IMR-90 (cell line): ENCODE data around the gene HLA-DOA. TPM values are rescaled to one million over a fixed set of nuclear protein-coding genes. Genes with fewer than 3 reads are reported as not detected.

Experiments used
- ATAC-seq: fragments of 200-7000 bp; cut with Tn5 transposase; 2 replicates; pipeline ENCODE4 v1.9.1; 2020; ENCODE audit warnings: low read depth, mild to moderate bottlenecking, moderate library complexity
- BruUV-seq: library from RNA; stranded (reverse); fragments of 400-500 nt; replicated peaks from 2 replicates; lab custom pipeline; 2021; lab: Mats Ljungman, UMichigan
- CTCF ChIA-PET: fragments of 300-600 bp; formaldehyde crosslinking; extraction: SDS; loops from one replicate; lab custom pipeline; 2021; ENCODE audit warnings: antibody characterized with exemption; lab: Yijun Ruan, JAX
- POLR2A ChIA-PET: fragments of 300-600 bp; sonication (Branson Sonifier 250); formaldehyde crosslinking; loops from one replicate; lab custom pipeline; 2022; ENCODE audit warnings: antibody characterized with exemption; ENCODE audit not compliant: unreplicated experiment; lab: Charles Lee
- DNase-seq: peaks from one replicate; pipeline ENCODE4 v3.0.0; 2013
- H2AFZ ChIP-seq: replicated peaks from 2 replicates; pipeline ENCODE3; 2013; ENCODE audit warnings: low read length, mild to moderate bottlenecking; ENCODE audit not compliant: poor library complexity
- H2AK5ac ChIP-seq: 2 replicates; pipeline ENCODE4 v1.6.1; 2013; ENCODE audit warnings: low read depth, low read length, inconsistent platforms
- H2AK9ac ChIP-seq: replicated peaks from 2 replicates; pipeline ENCODE3; 2013; ENCODE audit warnings: mild to moderate bottlenecking, low read depth, low read length, moderate library complexity; ENCODE audit not compliant: poor library complexity
- H2BK120ac ChIP-seq: 2 replicates; pipeline ENCODE4 v1.6.1; 2013; ENCODE audit warnings: low read depth, low read length, inconsistent platforms
- H2BK15ac ChIP-seq: 3 replicates; pipeline ENCODE4 v1.6.1; 2013; ENCODE audit warnings: low read depth, low read length, inconsistent platforms
- H2BK20ac ChIP-seq: 2 replicates; pipeline ENCODE4 v1.6.1; 2013; ENCODE audit warnings: low read depth, mild to moderate bottlenecking, inconsistent platforms, low read length, moderate library complexity
- H2BK5ac ChIP-seq: 2 replicates; pipeline ENCODE4 v1.6.1; 2013; ENCODE audit warnings: mild to moderate bottlenecking, low read depth, low read length, inconsistent platforms; ENCODE audit not compliant: poor library complexity, severe bottlenecking
- H3K14ac ChIP-seq: replicated peaks from 2 replicates; pipeline ENCODE4 v1.6.1; 2013; ENCODE audit warnings: low read depth, low read length, inconsistent platforms
- H3K18ac ChIP-seq: 2 replicates; pipeline ENCODE4 v1.6.1; 2013; ENCODE audit warnings: low read depth, low read length, control low read depth
- H3K23ac ChIP-seq: 2 replicates; pipeline ENCODE4 v1.6.1; 2013; ENCODE audit warnings: low read depth, low read length, inconsistent platforms
- H3K27ac ChIP-seq: 2 replicates; pipeline ENCODE4 v1.5.1; 2013; ENCODE audit warnings: mild to moderate bottlenecking, control low read depth, low read length; ENCODE audit not compliant: insufficient read depth
- H3K27me3 ChIP-seq: 2 replicates; pipeline ENCODE4 v1.6.1; 2013; ENCODE audit warnings: low read length; ENCODE audit not compliant: control insufficient read depth, insufficient read depth
- H3K36me3 ChIP-seq: 2 replicates; pipeline ENCODE4 v1.6.1; 2013; ENCODE audit warnings: low read length, mixed read lengths; ENCODE audit not compliant: control insufficient read depth, insufficient read depth
- H3K4ac ChIP-seq: 2 replicates; pipeline ENCODE4 v1.6.1; 2013; ENCODE audit warnings: low read depth, low read length, inconsistent platforms
- H3K4me1 ChIP-seq: 2 replicates; pipeline ENCODE4 v1.6.1; 2013; ENCODE audit warnings: low read length, mixed read lengths; ENCODE audit not compliant: control insufficient read depth, insufficient read depth
- H3K4me2 ChIP-seq: 2 replicates; pipeline ENCODE4 v1.6.1; 2013; ENCODE audit warnings: low read depth, mild to moderate bottlenecking, control low read depth, low read length, moderate library complexity
- H3K4me3 ChIP-seq: 2 replicates; pipeline ENCODE4 v1.5.1; 2013; ENCODE audit warnings: low read depth, mild to moderate bottlenecking, control low read depth, low read length, moderate library complexity; ENCODE audit not compliant: insufficient read depth
- H3K56ac ChIP-seq: 2 replicates; pipeline ENCODE4 v1.6.1; 2013; ENCODE audit warnings: low read length, inconsistent platforms; ENCODE audit not compliant: insufficient read depth; ENCODE audit errors: extremely low read depth
- H3K79me1 ChIP-seq, 2 experiments: 2 replicates each; pipeline ENCODE4 v1.6.1; 2013; ENCODE audit warnings: low read length in 2 of 2, inconsistent platforms in 1 of 2, low read depth in 1 of 2
- H3K9ac ChIP-seq: 2 replicates; pipeline ENCODE4 v1.6.1; 2013; ENCODE audit warnings: low read depth, low read length, control low read depth
- H3K9me1 ChIP-seq: 2 replicates; pipeline ENCODE4 v1.6.1; 2013; ENCODE audit warnings: low read length, inconsistent platforms; ENCODE audit not compliant: insufficient read depth
- H3K9me3 ChIP-seq: 2 replicates; pipeline ENCODE4 v1.6.1; 2013; ENCODE audit warnings: low read length; ENCODE audit not compliant: control insufficient read depth, insufficient read depth
- H4K20me1 ChIP-seq: 2 replicates; pipeline ENCODE4 v1.6.1; 2013; ENCODE audit warnings: low read length, inconsistent platforms; ENCODE audit not compliant: insufficient read depth
- H4K5ac ChIP-seq: 2 replicates; pipeline ENCODE4 v1.6.1; 2013; ENCODE audit warnings: mild to moderate bottlenecking, low read depth, low read length, control low read depth
- H4K8ac ChIP-seq, 2 experiments: 2 replicates each; pipeline ENCODE4 v1.6.1; 2013; ENCODE audit warnings: low read depth in 2 of 2, low read length in 2 of 2, control low read depth in 1 of 2, inconsistent platforms in 1 of 2
- H4K91ac ChIP-seq: 2 replicates; pipeline ENCODE4 v1.6.1; 2013; ENCODE audit warnings: low read depth, low read length, inconsistent platforms; ENCODE audit not compliant: insufficient read depth
- BHLHE40 ChIP-seq: fragments of 150-350 bp; IDR thresholded peaks from 2 replicates; pipeline ENCODE4 v1.6.1; 2016; ENCODE audit warnings: mild to moderate bottlenecking, low read depth, low read length
- CEBPB ChIP-seq: IDR thresholded peaks from 2 replicates; pipeline ENCODE4 v1.6.1; 2012; ENCODE audit warnings: low read depth, low read length, improper control_type of control experiment
- CHD1 ChIP-seq: IDR thresholded peaks from 2 replicates; pipeline ENCODE4 v1.6.1; 2012; ENCODE audit warnings: low read depth, low read length, improper control_type of control experiment
- CTCF ChIP-seq: conservative IDR thresholded peaks from 2 replicates; pipeline ENCODE4 v1.5.1; 2012; ENCODE audit warnings: mild to moderate bottlenecking, low read depth, low read length, improper control_type of control experiment
- FOS ChIP-seq: fragments of 150-350 bp; IDR thresholded peaks from 2 replicates; pipeline ENCODE4 v1.6.1; 2016; ENCODE audit warnings: low read depth, low read length
- MAFK ChIP-seq: IDR thresholded peaks from 2 replicates; pipeline ENCODE4 v1.6.1; 2012; ENCODE audit warnings: low read depth, low read length, improper control_type of control experiment
- MAZ ChIP-seq: IDR thresholded peaks from 2 replicates; pipeline ENCODE4 v1.6.1; 2012; ENCODE audit warnings: low read depth, mild to moderate bottlenecking, low read length, improper control_type of control experiment, moderate library complexity, borderline replicate concordance
- MXI1 ChIP-seq: IDR thresholded peaks from 2 replicates; pipeline ENCODE4 v1.6.1; 2012; ENCODE audit warnings: low read depth, mild to moderate bottlenecking, low read length, moderate library complexity, borderline replicate concordance
- NFE2L2 ChIP-seq: fragments of 150-350 bp; IDR thresholded peaks from 2 replicates; pipeline ENCODE4 v1.6.1; 2016; ENCODE audit warnings: low read depth, mild to moderate bottlenecking, low read length
- POLR2A ChIP-seq: IDR thresholded peaks from 2 replicates; pipeline ENCODE4 v1.6.1; 2012; ENCODE audit warnings: mild to moderate bottlenecking, low read depth, low read length
- RAD21 ChIP-seq: IDR thresholded peaks from 2 replicates; pipeline ENCODE4 v1.6.1; 2012; ENCODE audit warnings: low read length, improper control_type of control experiment
- RCOR1 ChIP-seq: IDR thresholded peaks from 2 replicates; pipeline ENCODE4 v1.6.1; 2012; ENCODE audit warnings: mild to moderate bottlenecking, low read length, improper control_type of control experiment; ENCODE audit not compliant: insufficient replicate concordance
- RFX5 ChIP-seq: IDR thresholded peaks from 2 replicates; pipeline ENCODE4 v1.8.0; 2012; ENCODE audit warnings: low read depth, mild to moderate bottlenecking, low read length, moderate library complexity
- SMC3 ChIP-seq: fragments of 150-350 bp; IDR thresholded peaks from 2 replicates; pipeline ENCODE4 v1.6.1; 2016; ENCODE audit warnings: low read depth, mild to moderate bottlenecking, antibody characterized with exemption, low read length, moderate library complexity
- USF2 ChIP-seq: fragments of 150-350 bp; IDR thresholded peaks from 2 replicates; pipeline ENCODE4 v1.6.1; 2017; ENCODE audit warnings: mild to moderate bottlenecking, antibody characterized with exemption, low read length, low read depth
- dilution Hi-C: fragments of 300-500 bp; cut with HindIII; formaldehyde crosslinking; loops from one replicate; pipeline ENCODE4 v1.14.3; 2018; ENCODE audit warnings: low sequenced_read_pairs; ENCODE audit not compliant: unreplicated experiment
- in situ Hi-C: fragments of 300-500 bp; cut with MboI; formaldehyde crosslinking; loops from 3 replicates; pipeline ENCODE4 v1.14.3; 2019; ENCODE audit warnings: low sequenced_read_pairs, inconsistent platforms, mixed read lengths
- intact Hi-C: fragments of 100-400 bp; cut with micrococcal nuclease; formaldehyde crosslinking; loops from 2 replicates; pipeline ENCODE4 v1.10.0; 2022
- polyA plus RNA-seq, 3 experiments: library from polyadenylated mRNA; depleted of rRNA; stranded (reverse); fragments of >200 nt; gene quantifications; 2 replicates each; pipeline ENCODE4 v1.2.3, GENCODE V29; 2012; ENCODE audit warnings: low replicate concordance in 1 of 3
- total RNA-seq: library from RNA; depleted of rRNA; stranded (reverse); fragments of >200 nt; gene quantifications from 2 replicates; pipeline ENCODE4 v1.2.3, GENCODE V29; 2012
- TF ChIP-seq, protein P1 (sequence below): fragments of 150-350 bp; IDR thresholded peaks from 2 replicates; pipeline ENCODE4 v1.6.1; 2016; ENCODE audit warnings: low read depth, mild to moderate bottlenecking, low read length, moderate library complexity, borderline replicate concordance

HLA-DOA gene
- total and polyA plus RNA-seq, 2 of the 4 experiments (the other 2 are of a cell fraction), result not detected

DNA sequence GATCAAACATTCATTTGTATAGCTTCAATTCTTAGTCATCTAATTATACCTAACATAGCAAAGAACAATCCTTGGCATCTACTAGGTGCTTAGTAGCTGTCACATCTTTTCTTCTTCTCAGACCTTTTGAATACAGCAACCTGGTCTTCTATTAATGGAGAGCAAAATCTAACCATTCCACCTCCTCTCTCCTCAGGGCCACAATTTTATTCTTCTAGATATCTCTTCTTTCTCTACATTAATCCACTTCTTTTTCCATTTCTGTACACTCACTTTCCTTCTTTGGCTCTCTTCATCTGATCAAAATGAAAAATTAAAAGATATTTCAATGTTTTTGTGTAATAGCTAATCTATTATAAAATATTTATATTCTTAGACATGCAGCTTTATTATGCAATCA is 9.0 kb upstream of the HLA-DOA start:
- H3K4me3 ChIP-seq, result no peak overlapping the region
- ATAC-seq (no peak), DNase-seq (no peak)
- H3K79me1 ChIP-seq, result no peaks in the 10 kb centered on the region
- H3K4ac ChIP-seq, result no peak overlapping the region
- H3K9ac ChIP-seq, result no peak overlapping the region
- no peak overlapping the region for H3K18ac ChIP-seq
- peaks cover 51% of the 10 kb centered on the region for H3K27me3 ChIP-seq
- CTCF ChIA-PET, result interaction anchor here (0.6 kb wide), 1 partner anchor 140 kb away, joined by 6 read pairs; no protein-coding TSS in a partner anchor
- H3K56ac ChIP-seq, result no peak overlapping the region
- H4K20me1 ChIP-seq, result no peaks in the 10 kb centered on the region
- no peak overlapping the region for H2BK5ac ChIP-seq
- H4K5ac ChIP-seq, result no peak overlapping the region
- POLR2A ChIA-PET, result no interaction called here
- no peak overlapping the region for H2BK15ac ChIP-seq
- no peak overlapping the region for H2AK9ac ChIP-seq
- in situ Hi-C loops (loop anchor here (5.0 to 10.0 kb wide), 2 partner anchors 146 to 229 kb away; no protein-coding TSS in a partner anchor), dilution Hi-C loops (no loop called here), intact Hi-C loops (no loop called here)
- H2AK5ac ChIP-seq, result no peak overlapping the region
- H3K9me3 ChIP-seq, result no peaks in the 10 kb centered on the region
- H3K36me3 ChIP-seq, result no peaks in the 10 kb centered on the region
- H4K8ac ChIP-seq, result no peak overlapping the region
- no peak overlapping the region for H2BK20ac ChIP-seq
- H3K9me1 ChIP-seq, result no peaks in the 10 kb centered on the region
- H3K4me2 ChIP-seq, result no peak overlapping the region
- H4K91ac ChIP-seq, result no peak overlapping the region
- H3K14ac ChIP-seq, result no peak overlapping the region
- BruUV-seq, result no TSS peak
- no peak overlapping the region for H3K27ac ChIP-seq
- no peaks in the 10 kb centered on the region; the same call in 1 of the 2 replicates for H3K4me1 ChIP-seq
- no peak overlapping the region for H2AFZ ChIP-seq
- TF ChIP-seq MAZ (no peak), FOS (no peak), BHLHE40 (no peak), RFX5 (no peak), RAD21 (no peak), CHD1 (no peak), RCOR1 (no peak), SMC3 (no peak), MAFK (no peak), POLR2A (no peak), MXI1 (no peak), CEBPB (no peak), NFE2L2 (no peak), CTCF (no peak), USF2 (no peak)
- TF ChIP-seq, protein P1, sequence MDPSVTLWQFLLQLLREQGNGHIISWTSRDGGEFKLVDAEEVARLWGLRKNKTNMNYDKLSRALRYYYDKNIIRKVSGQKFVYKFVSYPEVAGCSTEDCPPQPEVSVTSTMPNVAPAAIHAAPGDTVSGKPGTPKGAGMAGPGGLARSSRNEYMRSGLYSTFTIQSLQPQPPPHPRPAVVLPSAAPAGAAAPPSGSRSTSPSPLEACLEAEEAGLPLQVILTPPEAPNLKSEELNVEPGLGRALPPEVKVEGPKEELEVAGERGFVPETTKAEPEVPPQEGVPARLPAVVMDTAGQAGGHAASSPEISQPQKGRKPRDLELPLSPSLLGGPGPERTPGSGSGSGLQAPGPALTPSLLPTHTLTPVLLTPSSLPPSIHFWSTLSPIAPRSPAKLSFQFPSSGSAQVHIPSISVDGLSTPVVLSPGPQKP, result no peak
- H2BK120ac ChIP-seq, result no peak overlapping the region
- H3K23ac ChIP-seq, result no peak overlapping the region
